Smooth muscle cell of bladder (primary cell): Measurements from ENCODE around the gene ADGRG3. TPM values are rescaled to one million over a fixed set of nuclear protein-coding genes. Genes with fewer than 3 reads are reported as not detected.

Experiments used
- total RNA-seq: library from RNA; depleted of rRNA; stranded (reverse); fragments of >200 nt; gene quantifications from 2 replicates; pipeline ENCODE4 v1.2.3, GENCODE V29; 2014

Gene ADGRG3
- not detected in 2 replicates for total RNA-seq

DNA sequence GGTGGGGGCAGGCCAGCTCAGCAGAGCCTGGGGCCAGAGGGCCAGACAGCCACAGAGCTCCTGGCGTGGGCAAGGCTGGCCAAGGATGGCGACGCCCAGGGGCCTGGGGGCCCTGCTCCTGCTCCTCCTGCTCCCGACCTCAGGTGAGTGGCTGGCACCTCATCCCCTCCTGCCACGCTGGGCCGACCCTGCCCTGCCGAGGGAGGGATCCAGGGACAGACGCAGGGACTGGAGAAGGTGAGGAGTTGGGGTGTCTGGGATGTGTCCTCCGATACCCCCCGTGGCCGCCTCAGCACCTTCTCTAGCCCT lies at the start of gene ADGRG3:
TSS of gene ADGRG3 (plus strand) at position 44 of the 309 bp plus-strand sequence. CDS start at position 86, 42 bp downstream.

DNA sequence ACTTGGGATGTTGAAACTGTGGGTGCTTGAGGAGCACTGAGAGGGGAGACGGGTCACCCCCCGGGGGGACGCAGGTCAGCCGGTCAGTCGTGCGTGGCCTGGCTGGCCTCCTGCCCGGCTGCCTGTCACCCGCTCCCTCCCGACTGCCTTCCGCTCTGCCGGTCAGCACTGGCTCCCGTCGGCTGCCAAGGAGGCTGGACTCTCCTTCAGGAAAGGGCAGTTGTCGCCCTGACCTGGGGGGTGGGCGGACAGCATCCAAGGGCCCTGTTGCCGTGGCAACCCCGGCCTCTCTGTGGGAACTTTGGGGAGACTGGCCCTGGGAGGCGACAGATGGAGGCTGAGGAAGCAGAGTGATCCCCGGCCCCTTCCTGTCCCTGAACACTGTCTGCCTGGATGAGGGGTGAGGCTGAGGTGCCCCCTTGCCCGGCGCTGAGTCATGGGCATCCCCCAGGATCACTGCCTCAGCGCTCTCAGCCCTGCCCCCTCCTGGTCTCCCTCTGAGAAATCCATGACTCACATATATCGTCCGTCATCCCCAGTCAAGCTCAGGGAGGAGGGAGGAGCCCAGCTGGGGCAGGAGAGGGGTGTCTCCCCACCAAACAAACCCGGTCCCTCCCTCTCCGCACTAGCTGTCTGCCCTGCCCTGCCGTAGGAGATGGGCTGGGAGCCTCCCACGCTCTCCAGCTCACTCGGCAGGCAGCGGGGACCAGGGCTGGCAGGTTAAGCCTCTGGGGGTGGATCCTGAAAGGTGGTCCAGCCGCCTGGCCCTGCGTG lies 39.9 kb upstream of the ADGRG3 start, which contains the start of gene ADGRG1:
TSS of gene ADGRG1 (plus strand) at position 623 of the 774 bp plus-strand sequence. CDS start 21,658 bp downstream, outside the sequence.

DNA sequence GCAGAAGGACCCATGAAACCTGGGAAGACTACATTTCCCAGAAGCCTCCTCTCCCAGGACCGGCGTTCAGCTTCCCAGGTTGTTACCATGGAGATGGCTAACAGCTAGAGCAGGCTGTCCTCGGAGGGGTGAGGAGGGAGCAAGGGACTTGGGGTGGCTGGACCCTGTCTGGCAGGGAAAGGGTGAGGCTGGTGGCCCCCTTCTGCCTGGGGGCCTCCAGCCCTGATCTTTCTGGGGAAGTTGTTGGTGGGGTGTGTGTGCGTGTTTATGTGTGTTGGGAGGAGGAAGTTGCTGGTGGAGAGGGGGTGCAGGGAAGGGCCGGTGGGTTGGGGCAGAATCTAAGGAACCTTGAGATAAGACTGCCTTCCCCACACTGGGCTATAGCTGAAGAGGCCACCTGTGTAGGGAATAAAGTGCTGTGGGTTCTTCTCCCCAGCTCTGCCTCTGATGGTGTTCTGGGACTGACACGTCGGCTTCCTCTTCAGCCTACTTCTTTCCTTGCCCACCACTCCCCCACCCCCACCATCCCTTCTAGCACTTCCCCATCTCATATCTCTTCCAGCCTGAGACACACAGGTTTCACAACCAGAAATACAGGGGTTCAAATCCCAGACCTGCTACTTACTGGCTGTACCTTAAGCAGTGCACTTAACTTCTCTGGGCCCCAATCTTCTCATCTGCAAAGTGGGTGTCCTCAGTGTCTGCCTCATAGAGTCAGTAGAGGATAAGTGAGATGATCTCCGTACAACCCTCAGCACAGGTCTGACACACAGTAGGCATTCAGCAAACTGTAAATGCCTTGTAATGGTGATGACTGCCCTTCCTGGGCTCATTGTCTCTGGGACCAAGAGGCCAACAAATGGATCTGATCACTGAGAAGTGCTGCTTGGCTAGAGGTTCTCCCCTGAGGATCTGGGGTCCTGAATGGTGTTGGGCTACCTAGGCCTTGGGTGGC lies 26.9 kb downstream of the ADGRG3 start, which contains the start of gene DRC7:
TSS of gene DRC7 (plus strand) at position 82 of the 955 bp plus-strand sequence. CDS start 3,144 bp downstream, outside the sequence.

DNA sequence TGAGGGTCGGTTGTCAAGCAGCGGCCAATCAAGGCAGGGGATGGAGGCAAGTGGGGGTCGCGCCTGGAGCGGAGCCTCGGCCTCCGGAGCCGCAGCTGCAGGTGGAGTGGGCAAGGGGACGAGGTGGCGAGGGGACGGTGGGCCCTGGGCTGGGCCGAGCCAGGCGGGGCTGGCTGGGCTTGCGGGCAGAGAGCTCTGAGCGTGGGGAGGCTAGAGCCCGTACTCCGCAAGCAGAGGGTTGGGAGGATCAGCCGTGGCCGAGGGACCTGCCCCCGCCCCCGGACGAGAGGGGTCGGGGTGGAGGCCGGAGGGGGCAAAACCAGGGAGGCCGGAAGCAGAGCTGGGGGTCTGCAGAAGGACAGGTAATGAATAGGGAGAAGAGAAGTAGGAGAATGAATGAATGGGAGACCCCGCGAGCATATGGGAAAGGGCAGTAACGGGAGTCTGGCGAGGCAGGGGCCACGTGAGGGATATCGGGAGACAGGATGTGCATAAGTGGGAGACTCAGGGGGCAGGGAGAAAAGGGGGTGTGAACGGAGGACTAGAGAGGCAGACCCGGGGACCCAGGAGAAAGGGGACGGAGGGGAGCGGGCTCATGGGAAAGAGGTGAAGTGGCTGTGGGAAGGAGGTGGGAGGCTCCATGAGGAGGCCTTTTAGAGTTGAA lies 67.8 kb downstream of the ADGRG3 start, which contains the start of gene KATNB1:
TSS of gene KATNB1 (plus strand) at position 16 of the 664 bp plus-strand sequence. CDS start 1,474 bp downstream, outside the sequence.

Other genes starting within 250 kb of the ADGRG3 start
- gene CIAPIN1, start 220.9 kb upstream of the ADGRG3 start, total RNA-seq, result 33.8 and 45.7 TPM in 2 replicates
- 40.5 and 43.6 TPM in 2 replicates for gene COQ9, start 220.8 kb upstream of the ADGRG3 start, total RNA-seq
- gene POLR2C, start 205.6 kb upstream of the ADGRG3 start, total RNA-seq, result 110 and 116 TPM in 2 replicates
- 28.2 and 36.4 TPM in 2 replicates for gene DOK4, start 181.8 kb upstream of the ADGRG3 start, total RNA-seq
- 16.8 and 19.3 TPM in 2 replicates for gene CCDC102A, start 131.7 kb upstream of the ADGRG3 start, total RNA-seq
- not detected in 2 replicates for gene ADGRG5, start 125.7 kb upstream of the ADGRG3 start, total RNA-seq
- 0.43 and 1.8 TPM in 2 replicates for gene ADGRG1, start 39.7 kb upstream of the ADGRG3 start, total RNA-seq
- 0.37 TPM in 1 of 2 replicates, not detected in the other for gene DRC7, start 26.5 kb downstream of the ADGRG3 start, total RNA-seq
- gene KATNB1, start 67.5 kb downstream of the ADGRG3 start, total RNA-seq, result 17.8 and 19.6 TPM in 2 replicates
- gene KIFC3, start 134.2 kb downstream of the ADGRG3 start, total RNA-seq, result 61.7 and 67.5 TPM in 2 replicates